Left cardiac atrium (tissue), 4 donors: ENCODE measurements around the gene COL4A2. TPM values are rescaled to one million over a fixed set of nuclear protein-coding genes. Genes with fewer than 3 reads are reported as not detected.

ENCODE experiments used
- ATAC-seq, 2 donors: fragments of 200-7000 bp; cut with Tn5 transposase; one replicate each; pipeline ENCODE4 v1.9.1; 2020; ENCODE audit warnings: mild to moderate bottlenecking in 2 of 2, moderate library complexity in 2 of 2
- DNase-seq: peaks from one replicate; pipeline ENCODE4 v3.0.0-alpha.2; 2020
- intact Hi-C, 2 donors: fragments of 100-400 bp; cut with DNase I; formaldehyde crosslinking; loops; one replicate each; pipeline versions ENCODE4 v1.14.1 to v1.15.1; 2022 to 2023
- total RNA-seq, 2 donors: library from RNA; stranded (reverse); fragmentation: NEBNext Ultra II Directional; extraction: Animal tissue kit (Norgen Biotek cat#: 25700); gene quantifications; one replicate each; pipeline ENCODE4 v1.2.1, GENCODE V29; 2021
- donor health status: DM: no; HTN: yes; CAD: no.
- donor health status: DM: no; HTN: yes; CAD: no; lungs with severe emphysema.
- donor health status: DM: yes; HTN: yes; CAD: no.
- donor health status: Dilated cardiomyopathy.

COL4A2 gene
- total RNA-seq, 2 donors from 2014 or later, result 176 to 384 TPM

GRCh38 chr13:110301606-110302553 is 5.2 kb upstream of the COL4A2 start:
- ATAC-seq (peak in 1 of 2 donors; percentile 9), DNase-seq (no peak)
- intact Hi-C loops, result loop anchor here in 1 of 2 donors (5.0 kb wide), 1 partner anchor 40 kb away; no protein-coding TSS in a partner anchor

- no peak for ATAC-seq
- intact Hi-C loops, result loop anchor here in 1 of 2 donors (5.0 kb wide), 1 partner anchor 41 kb away; no protein-coding TSS in a partner anchor
- DNase-seq, result no peak
Observed at GRCh38 chr13:110302997-110303396, 4.1 kb upstream of the COL4A2 start.

DNA sequence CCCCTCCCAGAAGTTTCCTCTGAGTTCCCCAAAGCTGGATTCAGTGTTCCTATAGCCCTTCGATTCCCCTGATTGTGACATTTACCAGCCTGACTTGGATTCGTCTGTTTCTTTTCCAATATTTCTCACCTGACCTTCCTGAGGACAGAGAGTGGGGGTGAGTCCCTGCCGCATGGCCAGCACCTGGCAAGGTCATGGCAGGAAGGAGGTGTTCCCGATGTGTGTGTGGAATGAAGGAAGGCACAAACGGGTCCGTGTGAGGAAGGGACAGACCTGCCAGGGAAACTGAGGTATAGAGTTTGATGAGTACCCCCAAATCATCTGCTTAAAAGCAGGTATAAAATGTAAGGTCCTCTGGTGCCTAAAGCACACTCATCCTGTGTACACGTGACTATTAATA is 3.4 kb upstream of the COL4A2 start:
- ATAC-seq (no peak), DNase-seq (no peak)
- intact Hi-C loops, result loop anchor here in 1 of 2 donors (5.0 kb wide), 1 partner anchor 41 kb away; no protein-coding TSS in a partner anchor

- ATAC-seq, result no peak
- intact Hi-C loops, result loop anchor here in 1 of 2 donors (5.0 kb wide), 1 partner anchor 42 kb away; no protein-coding TSS in a partner anchor
- no peak for DNase-seq
Observed at GRCh38 chr13:110304256-110304655, 2.8 kb upstream of the COL4A2 start.

DNA sequence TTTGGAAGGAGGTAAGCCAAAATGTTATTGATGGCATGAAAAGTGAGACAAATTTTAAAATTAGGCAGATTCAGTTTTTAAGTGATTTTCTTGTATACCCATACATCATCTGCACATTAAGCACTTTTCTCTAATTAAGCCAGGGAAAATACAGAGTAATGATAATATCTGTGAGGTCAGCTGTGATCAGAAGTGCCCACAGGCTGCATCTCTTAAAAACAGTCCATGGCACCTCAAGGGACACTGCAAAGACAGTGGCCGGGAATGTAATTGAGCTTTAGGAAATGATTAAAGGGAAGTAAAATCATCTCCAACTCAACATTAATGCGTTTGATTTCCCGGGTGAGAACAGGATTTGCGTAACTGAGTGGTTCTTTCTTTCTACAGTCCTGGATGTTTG is 2.1 kb upstream of the COL4A2 start:
- no peak for ATAC-seq

DNA sequence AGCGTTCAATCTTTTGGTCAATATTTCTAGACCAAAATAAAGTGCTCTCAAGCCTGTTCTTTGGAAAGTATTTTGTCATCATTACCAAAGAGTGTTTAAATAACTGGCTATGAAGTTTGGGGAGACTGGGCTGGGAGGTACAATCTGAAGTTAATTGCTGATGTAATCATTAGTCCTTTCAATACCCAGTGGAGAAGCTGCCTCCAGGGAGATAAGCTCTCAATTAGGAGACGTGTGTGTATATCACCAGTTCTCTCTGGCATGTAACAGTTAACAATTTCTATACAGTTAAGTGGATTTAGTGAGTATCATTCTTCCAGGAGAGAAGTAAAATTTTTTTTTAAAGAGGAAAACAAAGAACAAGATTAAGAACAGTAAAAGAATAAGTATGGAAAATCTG is 1.5 kb upstream of the COL4A2 start:
- ATAC-seq (no peak), DNase-seq (no peak)
- intact Hi-C loops, result loop anchor here (5.0 kb wide), 5 partner anchors 37 to 112 kb away; no protein-coding TSS in a partner anchor

More for the DNA sequence above, 2.1 kb upstream of the COL4A2 start:
- no peak for DNase-seq
- intact Hi-C loops, result loop anchor here (5.0 kb wide), 5 partner anchors 37 to 112 kb away; no protein-coding TSS in a partner anchor

GRCh38 chr13:110305949-110306339 is 1.1 kb upstream of the COL4A2 start:
- no peak for ATAC-seq
- intact Hi-C loops, result loop anchor here (5.0 kb wide), 5 partner anchors 36 to 111 kb away; no protein-coding TSS in a partner anchor
- no peak for DNase-seq

DNA sequence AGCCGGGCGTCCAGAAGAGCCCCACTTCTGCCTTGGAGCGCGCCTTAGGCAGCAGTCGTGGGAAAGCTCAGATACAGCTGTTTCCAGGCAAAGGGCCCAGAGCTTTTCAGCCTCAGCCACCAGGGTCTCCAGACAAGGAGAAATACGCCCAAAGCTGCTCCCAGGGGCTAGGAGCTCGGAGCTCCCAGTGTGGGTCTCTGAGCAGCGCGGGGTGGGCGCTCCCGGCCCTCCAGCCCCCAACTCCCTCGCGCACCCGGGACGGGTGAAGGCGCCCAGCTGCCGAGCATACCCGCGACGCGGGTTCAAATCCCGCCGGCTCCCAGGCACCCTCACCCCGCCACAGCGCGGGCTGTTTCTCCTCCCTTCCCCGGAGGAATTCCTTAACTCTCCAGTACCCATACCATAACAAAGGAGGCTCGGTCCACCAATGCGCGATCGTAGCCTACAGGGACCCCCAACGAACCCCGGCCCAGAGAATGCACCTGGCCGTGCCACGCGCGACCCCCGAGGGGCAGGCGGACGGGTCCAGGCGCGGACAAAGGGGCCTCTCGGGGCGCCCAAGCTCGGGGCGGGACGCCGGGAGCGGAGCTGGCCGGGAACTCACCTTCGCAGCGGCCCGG is 634 bp upstream of the COL4A2 start:
- no peak for DNase-seq
- ATAC-seq, result peak; percentile 15 to 16
- intact Hi-C loops, result loop anchor here (5.0 kb wide), 5 partner anchors 36 to 111 kb away; no protein-coding TSS in a partner anchor

GRCh38 chr13:110307767-110308655 is 927 bp downstream of the COL4A2 start:
- intact Hi-C loops, result loop anchor here (5.0 kb wide), 5 partner anchors 34 to 109 kb away; no protein-coding TSS in a partner anchor
- ATAC-seq, result peak; percentile 23 to 30
- DNase-seq, result no peak

DNA sequence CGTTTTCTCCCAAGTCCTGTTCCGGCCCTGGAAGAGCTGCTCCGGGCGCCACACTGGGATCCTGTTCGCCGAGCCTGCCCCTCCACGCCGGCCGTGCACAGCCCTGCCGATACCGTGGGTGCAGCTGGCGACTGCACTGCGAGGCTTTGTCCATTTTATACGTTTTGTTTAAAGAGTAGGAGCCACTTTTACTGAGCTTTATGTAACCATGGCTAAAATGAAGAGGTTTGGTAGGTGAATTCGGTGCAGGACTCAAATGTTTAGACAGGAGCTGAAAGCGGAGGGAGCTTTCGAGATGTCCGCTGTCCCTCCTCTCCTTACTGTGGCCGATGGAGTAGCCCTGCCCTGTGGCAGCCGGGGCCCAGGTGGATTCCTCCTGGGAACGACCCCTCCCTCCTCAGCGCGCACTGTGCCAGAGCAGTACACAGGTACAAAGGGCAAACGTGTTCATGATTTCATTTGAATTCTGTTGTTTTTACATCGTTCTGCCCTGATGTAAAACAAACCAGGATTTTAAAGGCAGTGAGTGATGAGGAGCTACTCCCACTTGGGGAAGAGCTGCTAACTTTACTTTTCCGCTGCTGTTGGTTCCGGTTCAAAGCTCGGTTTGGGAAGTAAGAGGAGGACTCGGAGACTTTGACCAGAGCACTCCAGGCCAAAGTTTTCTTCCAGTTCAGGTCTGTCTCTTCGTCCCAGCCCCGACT is 1.7 kb downstream of the COL4A2 start:
- DNase-seq (no peak), ATAC-seq (peak in 1 of 2 donors; percentile 4)
- intact Hi-C loops, result loop anchor here (5.0 kb wide), 5 partner anchors 33 to 108 kb away; no protein-coding TSS in a partner anchor

- intact Hi-C loops, result loop anchor here (5.0 kb wide), 5 partner anchors 32 to 107 kb away; no protein-coding TSS in a partner anchor
- ATAC-seq (no peak), DNase-seq (no peak)
Observed at GRCh38 chr13:110309661-110310524, 2.8 kb downstream of the COL4A2 start.

GRCh38 chr13:110310541-110311442 is 3.7 kb downstream of the COL4A2 start:
- intact Hi-C loops, result no loop called here
- ATAC-seq, result no peak
- no peak for DNase-seq

DNA sequence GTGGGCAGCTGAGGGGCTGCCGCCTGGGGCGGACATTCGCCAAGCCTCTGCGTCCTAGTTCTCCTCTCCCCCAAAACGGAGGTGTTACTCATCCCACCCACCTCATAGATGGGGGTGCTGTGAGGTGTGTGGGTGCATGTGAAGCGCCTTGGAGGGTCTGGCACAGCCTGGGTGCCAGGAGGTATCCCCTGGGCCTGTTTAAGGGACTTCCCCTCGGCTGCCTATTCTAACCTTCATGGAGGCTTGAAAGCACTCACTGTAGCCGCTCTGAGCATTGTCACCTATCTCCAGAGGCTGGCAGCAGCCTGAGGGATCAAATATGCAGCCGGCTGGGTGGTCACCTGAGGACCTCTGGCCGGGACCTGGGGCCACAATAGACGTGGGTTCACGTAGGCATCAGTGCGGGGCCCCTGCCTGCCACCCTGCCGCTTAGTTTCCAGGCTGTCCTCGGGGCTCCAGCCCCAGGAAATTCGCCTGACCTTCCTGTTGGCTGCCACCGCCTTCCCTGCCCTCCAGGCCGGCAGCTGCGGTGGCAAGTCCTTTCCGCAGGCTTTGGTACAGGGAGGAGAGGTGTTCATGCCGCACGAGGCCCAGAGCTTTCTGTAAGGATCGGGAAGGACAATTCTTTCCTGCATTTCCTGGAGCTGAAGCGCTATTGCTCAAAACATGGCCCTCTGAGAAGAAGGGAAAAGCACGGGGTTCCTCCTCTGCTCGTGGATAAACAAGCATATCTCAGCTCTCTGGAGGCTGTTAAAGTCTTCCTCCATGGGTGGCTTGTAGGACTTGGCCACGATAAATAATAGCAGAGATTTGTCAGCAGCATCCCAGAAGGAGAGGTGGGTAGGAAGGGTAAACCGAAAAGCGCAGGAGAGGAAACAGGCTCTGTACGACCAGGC is 4.6 kb downstream of the COL4A2 start:
- no peak for DNase-seq
- no peak for ATAC-seq
- intact Hi-C loops, result no loop called here

DNA sequence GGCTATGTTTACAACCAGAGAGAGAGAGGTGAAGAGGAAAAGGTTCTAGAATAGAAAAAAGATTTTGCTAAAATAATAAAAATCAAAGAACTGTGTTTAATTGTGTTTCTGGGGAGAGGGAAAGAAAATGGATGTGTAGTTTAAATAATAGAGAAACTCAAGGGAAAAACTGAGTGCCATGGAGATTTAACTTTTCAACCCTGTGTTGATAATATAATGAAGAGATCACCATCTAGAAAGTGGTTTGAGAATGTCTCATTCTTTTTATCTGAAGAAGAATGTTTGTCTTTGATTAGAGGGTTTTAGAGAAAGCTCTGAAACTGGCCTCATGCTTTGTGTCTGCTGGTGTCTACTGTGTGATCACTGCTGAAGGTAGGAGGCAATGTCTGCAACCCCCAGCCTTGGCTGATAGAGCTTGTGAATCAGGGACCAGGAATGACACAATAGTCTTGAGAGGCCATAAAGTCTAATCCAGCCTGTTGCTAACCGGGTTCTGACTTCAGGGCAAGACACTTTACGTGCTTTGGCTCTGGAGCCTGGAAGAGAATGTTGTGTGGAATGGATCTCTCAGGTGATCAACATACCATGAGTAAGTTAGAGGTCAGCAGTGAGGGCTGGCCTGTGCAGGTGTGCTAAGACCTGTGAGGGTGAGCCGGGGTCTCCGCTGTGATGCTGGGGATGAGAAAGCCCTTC is 5.4 kb downstream of the COL4A2 start:
- intact Hi-C loops, result no loop called here
- ATAC-seq (peak in 1 of 2 donors; percentile 17), DNase-seq (no peak)
